Measurements from ENCODE around the gene ZYG11B.
"Not testable (repeated sequence)": the region's sequence is repeated elsewhere in the genome, so short reads cannot be mapped to it uniquely, and the experiment has no call there.

DNA sequence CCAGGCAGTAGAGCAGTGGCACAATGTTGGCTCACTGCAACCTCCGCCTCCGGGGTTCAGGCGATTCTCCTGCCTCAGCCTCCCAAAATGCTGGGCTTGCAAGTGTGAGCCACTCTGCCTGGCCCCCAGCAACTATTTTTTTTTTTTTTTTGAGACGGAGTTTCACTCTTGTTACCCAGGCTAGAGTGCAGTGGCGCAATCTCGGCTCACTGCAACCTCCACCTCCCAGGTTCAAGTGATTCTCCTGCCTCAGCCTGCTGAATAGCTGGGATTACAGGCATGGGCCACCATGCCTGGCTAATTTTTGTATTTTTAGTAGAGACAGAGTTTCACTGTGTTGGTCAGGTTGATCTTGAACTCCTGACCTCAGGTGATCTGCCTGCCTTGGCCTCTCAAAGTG lies 23.9 kb downstream of the ZYG11B start:
- TF ChIP-seq, protein P1, sequence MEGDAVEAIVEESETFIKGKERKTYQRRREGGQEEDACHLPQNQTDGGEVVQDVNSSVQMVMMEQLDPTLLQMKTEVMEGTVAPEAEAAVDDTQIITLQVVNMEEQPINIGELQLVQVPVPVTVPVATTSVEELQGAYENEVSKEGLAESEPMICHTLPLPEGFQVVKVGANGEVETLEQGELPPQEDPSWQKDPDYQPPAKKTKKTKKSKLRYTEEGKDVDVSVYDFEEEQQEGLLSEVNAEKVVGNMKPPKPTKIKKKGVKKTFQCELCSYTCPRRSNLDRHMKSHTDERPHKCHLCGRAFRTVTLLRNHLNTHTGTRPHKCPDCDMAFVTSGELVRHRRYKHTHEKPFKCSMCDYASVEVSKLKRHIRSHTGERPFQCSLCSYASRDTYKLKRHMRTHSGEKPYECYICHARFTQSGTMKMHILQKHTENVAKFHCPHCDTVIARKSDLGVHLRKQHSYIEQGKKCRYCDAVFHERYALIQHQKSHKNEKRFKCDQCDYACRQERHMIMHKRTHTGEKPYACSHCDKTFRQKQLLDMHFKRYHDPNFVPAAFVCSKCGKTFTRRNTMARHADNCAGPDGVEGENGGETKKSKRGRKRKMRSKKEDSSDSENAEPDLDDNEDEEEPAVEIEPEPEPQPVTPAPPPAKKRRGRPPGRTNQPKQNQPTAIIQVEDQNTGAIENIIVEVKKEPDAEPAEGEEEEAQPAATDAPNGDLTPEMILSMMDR (IDR thresholded peaks at IDR 0.05; ENCODE audit: extremely low read depth in 1 of 2, insufficient read depth in 1 of 2, low read depth in 1 of 2, low read length in 2 of 2): not testable (repeated sequence)
- TF ChIP-seq FOS (IDR thresholded peaks at IDR 0.05; ENCODE audit: borderline replicate concordance, insufficient read depth, low read length); POLR2AphosphoS5 (IDR thresholded peaks at IDR 0.05; ENCODE audit: insufficient read depth, low read depth, low read length); MYC (IDR thresholded peaks at IDR 0.05; ENCODE audit: low read depth, low read length); POLR2A (IDR thresholded peaks at IDR 0.05; ENCODE audit: low read depth, low read length): not testable (repeated sequence)
- TF ChIP-seq, protein P2, sequence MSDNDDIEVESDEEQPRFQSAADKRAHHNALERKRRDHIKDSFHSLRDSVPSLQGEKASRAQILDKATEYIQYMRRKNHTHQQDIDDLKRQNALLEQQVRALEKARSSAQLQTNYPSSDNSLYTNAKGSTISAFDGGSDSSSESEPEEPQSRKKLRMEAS (IDR thresholded peaks at IDR 0.05; ENCODE audit: insufficient read depth, insufficient read length): not testable (repeated sequence)
